SK-N-SH (cell line): ENCODE results near the gene MAN2A2. TPM values are rescaled to one million over a fixed set of nuclear protein-coding genes. Genes with fewer than 3 reads are reported as not detected.

Experiments
- CTCF ChIA-PET: fragments of 300-600, 350-600 bp; formaldehyde crosslinking; extraction: SDS; loops from one replicate; lab custom pipeline; 2021; lab: Yijun Ruan, JAX
- POLR2A ChIA-PET: fragments of 350-600 bp; sonication (Branson Sonifier 250); formaldehyde crosslinking; extraction: SDS; loops from one replicate; lab custom pipeline; 2020; ENCODE audit warnings: antibody characterized with exemption, inconsistent platforms; lab: Yijun Ruan, JAX
- DNase-seq: peaks from one replicate; pipeline ENCODE4 v3.0.0; 2012
- H2AFZ ChIP-seq: fragments of 200-600 bp; sonication (generic); 2 replicates; pipeline ENCODE4 v1.8.1; 2016; ENCODE audit warnings: antibody characterized with exemption, mild to moderate bottlenecking, low read depth
- H3F3A ChIP-seq: fragments of 200-600 bp; sonication (generic); replicated peaks from 2 replicates; pipeline ENCODE3; 2016; ENCODE audit warnings: antibody characterized with exemption, mild to moderate bottlenecking; ENCODE audit not compliant: insufficient read depth
- H3K27ac ChIP-seq, 2 experiments: fragments of 200-500 bp in 1 of 2; fragments of 200-600 bp in 1 of 2; sonication (Bioruptor generic) in 1 of 2; sonication (generic), shearing (Covaris generic) in 1 of 2; 2 replicates each; pipeline versions ENCODE4 v1.5.1 to v1.6.1; 2014 to 2016; ENCODE audit warnings: low read depth in 2 of 2, inconsistent platforms in 1 of 2, low read length in 1 of 2, mild to moderate bottlenecking in 1 of 2, mixed read lengths in 1 of 2
- H3K27me3 ChIP-seq: fragments of 200-600 bp; sonication (generic), shearing (Covaris generic); 2 replicates; pipeline ENCODE4 v1.6.1; 2016; ENCODE audit warnings: mixed run types; ENCODE audit not compliant: insufficient read depth
- H3K36me3 ChIP-seq, 2 experiments: fragments of 200-500 bp in 1 of 2; fragments of 200-600 bp in 1 of 2; sonication (Bioruptor generic) in 1 of 2; sonication (generic) in 1 of 2; replicated peaks in 1 of 2; 2 replicates each; pipeline versions ENCODE3 to v1.5.1; 2014 to 2016; ENCODE audit warnings: low read length in 1 of 2, mild to moderate bottlenecking in 1 of 2; ENCODE audit not compliant: insufficient read depth in 2 of 2, control insufficient read depth in 1 of 2
- H3K4me1 ChIP-seq, 2 experiments: fragments of 200-500 bp in 1 of 2; fragments of 200-600 bp in 1 of 2; sonication (Bioruptor generic) in 1 of 2; sonication (generic), shearing (Covaris generic) in 1 of 2; 2 replicates each; pipeline versions ENCODE4 v1.5.1 to v1.6.1; 2014 to 2016; ENCODE audit warnings: low read depth in 1 of 2, low read length in 1 of 2, mixed run types in 1 of 2; ENCODE audit not compliant: insufficient read depth in 2 of 2, control insufficient read depth in 1 of 2
- H3K4me2 ChIP-seq: fragments of 200-600 bp; sonication (generic), shearing (Covaris generic); 2 replicates; pipeline ENCODE4 v1.6.1; 2017; ENCODE audit warnings: mixed run types
- H3K4me3 ChIP-seq, 2 experiments: fragments of 200-500 bp in 1 of 2; fragments of 200-600 bp in 1 of 2; sonication (Bioruptor generic) in 1 of 2; sonication (generic), shearing (Covaris generic) in 1 of 2; 2 replicates each; pipeline versions ENCODE4 v1.5.1 to v1.8.1; 2014 to 2016; ENCODE audit warnings: low read depth in 2 of 2, inconsistent platforms in 1 of 2, low read length in 1 of 2, mild to moderate bottlenecking in 1 of 2, mixed read lengths in 1 of 2, moderate library complexity in 1 of 2
- H3K79me2 ChIP-seq: fragments of 200-600 bp; sonication (generic); 2 replicates; pipeline ENCODE4 v1.8.1; 2017; ENCODE audit warnings: mild to moderate bottlenecking; ENCODE audit not compliant: insufficient read depth
- H3K9ac ChIP-seq: fragments of 200-600 bp; sonication (generic); 2 replicates; pipeline ENCODE4 v1.6.1; 2017; ENCODE audit warnings: mixed run types
- H3K9me2 ChIP-seq: fragments of 200-600 bp; sonication (generic); 2 replicates; pipeline ENCODE4 v1.6.1; 2017; ENCODE audit warnings: mixed run types
- H3K9me3 ChIP-seq: fragments of 200-600 bp; sonication (generic); 2 replicates; pipeline ENCODE4 v1.6.1; 2017; ENCODE audit warnings: mixed run types, mild to moderate bottlenecking, moderate library complexity
- H4K20me1 ChIP-seq: fragments of 200-600 bp; sonication (generic); 2 replicates; pipeline ENCODE4 v1.6.1; 2017; ENCODE audit warnings: mild to moderate bottlenecking, mixed run types; ENCODE audit not compliant: insufficient read depth
- CHD2 ChIP-seq: fragments of 150-350 bp; IDR thresholded peaks from 2 replicates; pipeline ENCODE4 v1.6.1; 2018; ENCODE audit warnings: low read length; ENCODE audit not compliant: partially characterized antibody
- EZH2phosphoT487 ChIP-seq: fragments of 200-600 bp; sonication (generic); IDR thresholded peaks from 2 replicates; pipeline ENCODE4 v1.6.1; 2017; ENCODE audit warnings: low read depth, mixed run types, mild to moderate bottlenecking, antibody characterized with exemption, moderate library complexity, borderline replicate concordance
- FOXJ3 ChIP-seq: sonication (generic); formaldehyde crosslinking; IDR thresholded peaks from 2 replicates; pipeline ENCODE4 v1.5.1; 2020; ENCODE audit warnings: mild to moderate bottlenecking, missing genetic modification reagents
- FOXM1 ChIP-seq: IDR thresholded peaks from 2 replicates; pipeline ENCODE4 v1.4.0; 2012; ENCODE audit warnings: low read depth, mild to moderate bottlenecking
- GABPA ChIP-seq: IDR thresholded peaks from 2 replicates; pipeline ENCODE4 v1.4.0; 2012; ENCODE audit warnings: low read depth, mild to moderate bottlenecking
- GATA2 ChIP-seq: sonication (generic); formaldehyde crosslinking; IDR thresholded peaks from 2 replicates; pipeline ENCODE4 v1.5.0; 2020; ENCODE audit warnings: mild to moderate bottlenecking, missing genetic modification reagents
- IRF3 ChIP-seq: fragments of 150-350 bp; IDR thresholded peaks from 2 replicates; pipeline ENCODE4 v1.6.1; 2016; ENCODE audit warnings: mild to moderate bottlenecking, low read depth, low read length
- JUND ChIP-seq: IDR thresholded peaks from 2 replicates; pipeline ENCODE4 v1.4.0; 2012
- MAX ChIP-seq: IDR thresholded peaks from 2 replicates; pipeline ENCODE4 v1.4.0; 2012; ENCODE audit warnings: low read depth
- MEF2A ChIP-seq: IDR thresholded peaks from 2 replicates; pipeline ENCODE4 v1.4.0; 2012; ENCODE audit warnings: low read depth, borderline replicate concordance
- MXI1 ChIP-seq: IDR thresholded peaks from 2 replicates; pipeline ENCODE4 v1.6.1; 2012; ENCODE audit warnings: mild to moderate bottlenecking, low read depth, low read length, improper control_type of control experiment
- NFIC ChIP-seq: IDR thresholded peaks from 2 replicates; pipeline ENCODE4 v1.4.0; 2012; ENCODE audit warnings: borderline replicate concordance
- PBX3 ChIP-seq: IDR thresholded peaks from 2 replicates; pipeline ENCODE4; 2012
- POLR2AphosphoS5 ChIP-seq: IDR thresholded peaks from 2 replicates; pipeline ENCODE4 v1.6.1; 2012; ENCODE audit warnings: low read depth, low read length
- REST ChIP-seq: IDR thresholded peaks from 2 replicates; pipeline ENCODE4 v1.6.1; 2012; ENCODE audit warnings: mild to moderate bottlenecking, low read depth, low read length, moderate library complexity
- RFX5 ChIP-seq: IDR thresholded peaks from 2 replicates; pipeline ENCODE4 v1.6.1; 2012; ENCODE audit warnings: mild to moderate bottlenecking, improper control_type of control experiment, low read length
- RXRA ChIP-seq: IDR thresholded peaks from 2 replicates; pipeline ENCODE4 v1.4.0; 2012; ENCODE audit warnings: low read depth, mild to moderate bottlenecking, borderline replicate concordance
- SIN3A ChIP-seq: IDR thresholded peaks from 2 replicates; pipeline ENCODE4 v1.6.1; 2012; ENCODE audit warnings: low read depth, mild to moderate bottlenecking, low read length, moderate library complexity, borderline replicate concordance
- TAF1 ChIP-seq: IDR thresholded peaks from 2 replicates; pipeline ENCODE4 v1.6.1; 2012; ENCODE audit warnings: low read depth, mild to moderate bottlenecking, low read length, moderate library complexity, borderline replicate concordance
- TEAD4 ChIP-seq: IDR thresholded peaks from 2 replicates; pipeline ENCODE4 v1.4.0; 2012; ENCODE audit warnings: mild to moderate bottlenecking, borderline replicate concordance; ENCODE audit not compliant: insufficient read depth
- USF1 ChIP-seq: IDR thresholded peaks from 2 replicates; pipeline ENCODE4 v1.4.0; 2012; ENCODE audit warnings: low read depth, borderline replicate concordance
- USF2 ChIP-seq: fragments of 150-350 bp; IDR thresholded peaks from 2 replicates; pipeline ENCODE4 v1.6.1; 2017; ENCODE audit warnings: antibody characterized with exemption, low read length, low read depth, borderline replicate concordance
- YY1 ChIP-seq: IDR thresholded peaks from 2 replicates; pipeline ENCODE4 v1.4.0; 2012; ENCODE audit warnings: low read depth, mild to moderate bottlenecking
- WGBS: methylation state at CpG from one replicate; pipeline ENCODE4 v1.1.6; 2017; ENCODE audit warnings: low lambda C conversion rate; 5-methylcytosine and 5-hydroxymethylcytosine counted together
- polyA plus RNA-seq, 3 experiments: library from polyadenylated mRNA; depleted of rRNA; stranded (reverse); fragments of >200 nt; gene quantifications; 2 replicates each; pipeline ENCODE4 v1.2.3, GENCODE V29; 2012

The MAN2A2 gene
- polyA plus RNA-seq, 1 of the 3 experiments (the other 2 are of a cell fraction), result 35.0 TPM

- DNase-seq, result peak; percentile 98
- Histone ChIP-seq H3K79me2 (peaks cover 30% of the 10 kb centered on the region), H3K4me2 (peak within 1 kb of the TSS; percentile 86), H4K20me1 (no peaks in the 10 kb centered on the region), H3K9ac (peak within 1 kb of the TSS; percentile 94), H3K4me1 (peaks cover 0 to 23% of the 10 kb centered on the region in 2 experiments; a peak in 1 of 4 replicates), H3K27ac (peak within 1 kb of the TSS; percentile 85 to 88), H3K27me3 (no peaks in the 10 kb centered on the region), H3K9me2 (no peaks in the 10 kb centered on the region), H3K36me3 (peaks cover 6 to 30% of the 10 kb centered on the region in 2 experiments), H3F3A (peaks cover 12% of the 10 kb centered on the region), H3K4me3 (peak within 1 kb of the TSS; percentile 76 to 81), H2AFZ (peak within 1 kb of the TSS; percentile 94), H3K9me3 (no peaks in the 10 kb centered on the region)
- 2% methylated on average over 26 of the region's 69 CpGs for WGBS
- CTCF ChIA-PET, result interaction anchor here (1.0 to 10.8 kb wide), 12 partner anchors 8 to 1122 kb away, joined by 3 to 186 read pairs (median 12); partner anchors contain the start of genes HDDC3 and UNC45A
- POLR2A ChIA-PET, result interaction anchor here (0.6 to 2.6 kb wide), 8 partner anchors 12 to 95 kb away, joined by 3 to 23 read pairs (median 4); partner anchors contain the start of genes HDDC3 and UNC45A
- TF ChIP-seq FOXM1 (peak; percentile 98), MXI1 (peak; percentile 92), GATA2 (CRISPR knock-in tag) (no peak), TEAD4 (no peak), JUND (0 out of 2 replicates have a peak, but pooled peaks have one; percentile 5), GABPA (peak; percentile 32), TAF1 (peak; percentile 49; the same call in 1 of the 2 replicates), REST (no peak), NFIC (no peak), SIN3A (peak; percentile 95; the same call in 1 of the 2 replicates), IRF3 (0 out of 2 replicates have a peak, but pooled peaks have one; percentile 16), USF2 (peak; percentile 92), FOXJ3 (0 out of 2 replicates have a peak, but pooled peaks have one; percentile 21), USF1 (peak; percentile 97), RXRA (no peak), CHD2 (peak; percentile 50), MAX (peak; percentile 83), MEF2A (no peak), EZH2phosphoT487 (no peak), POLR2AphosphoS5 (peak; percentile 87; the same call in 1 of the 2 replicates), RFX5 (no peak), PBX3 (0 out of 2 replicates have a peak, but pooled peaks have one; percentile 12), YY1 (no peak)
These were observed 51.9 kb downstream of the MAN2A2 start, which contains the start of gene RCCD1 for GRCh38 chr15:90954712-90955623. Gene RCCD1 (plus strand): TSS chr15:90954884. CDS start chr15:90956735, 1,851 bp downstream.
